ENCODE results near the gene ANKRD11. TPM values are rescaled to one million over a fixed set of nuclear protein-coding genes. Genes with fewer than 3 reads are reported as not detected.

The ANKRD11 gene
- total and polyA plus RNA-seq, 2 donors (not counting 3 experiments of a cell fraction or from before 2014, with no cell fraction given): 55.8 to 191 TPM

GRCh38 chr16:89281829-89282228 is 208.5 kb downstream of the ANKRD11 start:
- POLR2A ChIA-PET: no interaction called here
- intact Hi-C loops (cut with micrococcal nuclease) (no loop called here), dilution Hi-C loops (cut with MboI; ENCODE audit: extremely low pct_ligation_motif_present, low sequenced_read_pairs) (no loop called here)
- DNase-seq (ENCODE audit: low read depth, low spot score): no peak
- H4K20me1 ChIP-seq (replicated peaks; ENCODE audit: control insufficient read depth, extremely low read depth, insufficient read depth, low read length): no peaks in the 10 kb centered on the region
- H3K4me3 ChIP-seq (replicated peaks in 1 of 3; ENCODE audit: insufficient read depth in 1 of 3, low read depth in 1 of 3, low read length in 3 of 3): no peak overlapping the region
- CTCF ChIA-PET: interaction anchor here (1.6 kb wide), 1 partner anchor 12 kb away, joined by 6 read pairs; no protein-coding TSS in a partner anchor
- H3K79me2 ChIP-seq (ENCODE audit: control insufficient read depth, insufficient read depth, low read length): peaks cover 9% of the 10 kb centered on the region
- H3K9ac ChIP-seq (replicated peaks; ENCODE audit: extremely low read depth, insufficient read depth, low read length): no peak overlapping the region
- H3K4me2 ChIP-seq (ENCODE audit: insufficient read depth, low read length): no peak overlapping the region
- H3K9me1 ChIP-seq (replicated peaks; ENCODE audit: control insufficient read depth, extremely low read depth, insufficient read depth, low read length): no peaks in the 10 kb centered on the region
- peaks cover 13 to 45% of the 10 kb centered on the region in 2 experiments for H3K36me3 ChIP-seq (ENCODE audit: control insufficient read depth in 2 of 2, extremely low read depth in 1 of 2, insufficient read depth in 2 of 2, low read length in 2 of 2)
- H3K27me3 ChIP-seq (ENCODE audit: control insufficient read depth in 2 of 2, insufficient read depth in 2 of 2, low read length in 2 of 2): no peaks in the 10 kb centered on the region
- TF ChIP-seq POLR2AphosphoS5 (IDR thresholded peaks at IDR 0.05; ENCODE audit: insufficient read depth, low read depth, low read length): no peak
- TF ChIP-seq CTCF (IDR thresholded peaks at IDR 0.05; ENCODE audit: extremely low read depth in 1 of 2, insufficient read depth in 1 of 2, low read depth in 1 of 2, low read length in 2 of 2): no peak
- TF ChIP-seq FOS (IDR thresholded peaks at IDR 0.05; ENCODE audit: borderline replicate concordance, insufficient read depth, low read length): no peak
- no peak for TF ChIP-seq JUN (IDR thresholded peaks at IDR 0.05; ENCODE audit: borderline replicate concordance, insufficient read depth, insufficient read length, low read depth)
- TF ChIP-seq EZH2 (IDR thresholded peaks at IDR 0.05; ENCODE audit: borderline replicate concordance, low read depth, low read length, severe bottlenecking): no peak
- no peak for TF ChIP-seq GATA2 (IDR thresholded peaks at IDR 0.05; ENCODE audit: insufficient read depth, insufficient read length, low read depth, low read length)
- no peak for TF ChIP-seq MYC (IDR thresholded peaks at IDR 0.05; ENCODE audit: low read depth, low read length)
- TF ChIP-seq POLR2A (IDR thresholded peaks at IDR 0.05; ENCODE audit: low read depth, low read length): no peak
- no TSS peak for BruUV-seq (replicated peaks)
- no peak for FAIRE-seq
- no peaks in the 10 kb centered on the region for H3K4me1 ChIP-seq (ENCODE audit: control insufficient read depth, extremely low read depth, insufficient read depth, low read length)
- H3K9me3 ChIP-seq (replicated peaks; ENCODE audit: control insufficient read depth, insufficient read depth, low read length): no peaks in the 10 kb centered on the region
- H3K27ac ChIP-seq (ENCODE audit: insufficient read depth, low read depth, low read length): no peak overlapping the region
- H2AFZ ChIP-seq (ENCODE audit: low read depth, low read length): no peak overlapping the region
